Fibroblast of pulmonary artery (primary cell): ENCODE data around the gene PRSS22.
A peak's percentile ranks its signal among the peaks of the same experiment; 100 is the strongest.

Experiments used
- DNase-seq: peaks from one replicate; pipeline ENCODE4 v3.0.0-alpha.2; 2010; ENCODE audit warnings: low read depth
- H3K4me3 ChIP-seq: replicated peaks from 2 replicates; pipeline ENCODE4 v1.5.1; 2011; ENCODE audit warnings: low read depth, mild to moderate bottlenecking, control low read depth, low read length, moderate library complexity
- TF ChIP-seq, protein P1 (sequence below): IDR thresholded peaks from 2 replicates; pipeline ENCODE4 v1.5.1; 2011; ENCODE audit warnings: mild to moderate bottlenecking, control low read depth, low read length, inconsistent platforms; ENCODE audit errors: missing control alignments

Gene PRSS22

DNA sequence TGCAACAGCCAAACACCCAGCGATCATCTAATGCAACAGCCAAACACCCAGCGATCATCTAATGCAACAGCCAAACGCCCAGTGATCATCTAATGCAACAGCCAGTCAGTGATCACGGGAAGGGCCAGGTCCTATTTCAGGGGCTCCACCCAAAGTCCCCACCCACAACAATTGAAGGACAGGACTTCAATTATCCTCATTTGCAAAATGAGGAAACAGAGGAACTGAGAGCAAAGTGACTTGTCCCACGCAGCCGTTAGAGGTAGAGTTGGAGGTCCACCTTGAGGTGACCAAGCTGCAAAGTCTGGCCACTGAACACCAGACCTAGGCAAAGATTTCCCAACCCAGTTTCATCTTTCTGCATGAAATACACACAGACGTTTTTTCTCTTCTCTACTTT is 24.2 kb downstream of the PRSS22 start:
- H3K4me3 ChIP-seq: no peak overlapping the region
- no peak for DNase-seq
- TF ChIP-seq, protein P1, sequence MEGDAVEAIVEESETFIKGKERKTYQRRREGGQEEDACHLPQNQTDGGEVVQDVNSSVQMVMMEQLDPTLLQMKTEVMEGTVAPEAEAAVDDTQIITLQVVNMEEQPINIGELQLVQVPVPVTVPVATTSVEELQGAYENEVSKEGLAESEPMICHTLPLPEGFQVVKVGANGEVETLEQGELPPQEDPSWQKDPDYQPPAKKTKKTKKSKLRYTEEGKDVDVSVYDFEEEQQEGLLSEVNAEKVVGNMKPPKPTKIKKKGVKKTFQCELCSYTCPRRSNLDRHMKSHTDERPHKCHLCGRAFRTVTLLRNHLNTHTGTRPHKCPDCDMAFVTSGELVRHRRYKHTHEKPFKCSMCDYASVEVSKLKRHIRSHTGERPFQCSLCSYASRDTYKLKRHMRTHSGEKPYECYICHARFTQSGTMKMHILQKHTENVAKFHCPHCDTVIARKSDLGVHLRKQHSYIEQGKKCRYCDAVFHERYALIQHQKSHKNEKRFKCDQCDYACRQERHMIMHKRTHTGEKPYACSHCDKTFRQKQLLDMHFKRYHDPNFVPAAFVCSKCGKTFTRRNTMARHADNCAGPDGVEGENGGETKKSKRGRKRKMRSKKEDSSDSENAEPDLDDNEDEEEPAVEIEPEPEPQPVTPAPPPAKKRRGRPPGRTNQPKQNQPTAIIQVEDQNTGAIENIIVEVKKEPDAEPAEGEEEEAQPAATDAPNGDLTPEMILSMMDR: no peak

DNA sequence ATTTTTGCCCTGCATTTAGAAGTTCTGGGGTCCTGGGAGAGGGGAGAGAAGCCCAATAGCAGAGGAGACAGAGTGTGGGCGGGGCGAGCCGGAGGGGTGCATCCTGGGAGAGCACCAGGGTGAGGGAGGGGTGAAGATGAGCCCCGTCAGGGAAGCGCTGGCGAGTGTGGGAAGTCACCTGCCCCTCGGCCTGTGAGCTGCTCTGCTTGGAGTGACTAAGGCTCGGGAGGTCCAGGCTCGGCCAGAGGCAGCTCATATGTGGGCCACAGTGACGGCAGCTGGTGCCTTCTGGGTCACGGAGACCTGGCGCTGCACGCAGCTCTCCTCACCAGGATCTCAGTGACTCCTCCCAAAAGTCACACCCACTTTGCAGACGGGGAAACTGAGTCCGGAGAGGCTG is 26.8 kb downstream of the PRSS22 start:
- H3K4me3 ChIP-seq: no peak overlapping the region
- TF ChIP-seq, protein P1: no peak
- no peak for DNase-seq

DNA sequence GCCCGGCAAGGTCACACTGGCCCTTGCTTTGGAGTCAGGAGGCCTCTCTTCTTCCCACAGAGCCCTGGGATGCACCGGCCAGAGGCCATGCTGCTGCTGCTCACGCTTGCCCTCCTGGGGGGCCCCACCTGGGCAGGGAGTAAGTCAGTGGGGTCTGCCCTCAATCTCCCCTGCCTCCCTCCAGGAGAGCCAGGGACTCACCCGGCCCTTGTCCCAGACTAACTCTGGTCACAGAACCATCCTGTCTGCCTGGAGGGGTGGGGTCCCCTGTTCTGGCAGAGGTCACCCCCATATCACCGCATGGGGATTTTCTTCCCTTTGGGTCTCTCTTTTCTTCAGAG is 27.6 kb downstream of the PRSS22 start:
- TF ChIP-seq, protein P1: no peak
- no peak for DNase-seq
- H3K4me3 ChIP-seq: no peak overlapping the region

DNA sequence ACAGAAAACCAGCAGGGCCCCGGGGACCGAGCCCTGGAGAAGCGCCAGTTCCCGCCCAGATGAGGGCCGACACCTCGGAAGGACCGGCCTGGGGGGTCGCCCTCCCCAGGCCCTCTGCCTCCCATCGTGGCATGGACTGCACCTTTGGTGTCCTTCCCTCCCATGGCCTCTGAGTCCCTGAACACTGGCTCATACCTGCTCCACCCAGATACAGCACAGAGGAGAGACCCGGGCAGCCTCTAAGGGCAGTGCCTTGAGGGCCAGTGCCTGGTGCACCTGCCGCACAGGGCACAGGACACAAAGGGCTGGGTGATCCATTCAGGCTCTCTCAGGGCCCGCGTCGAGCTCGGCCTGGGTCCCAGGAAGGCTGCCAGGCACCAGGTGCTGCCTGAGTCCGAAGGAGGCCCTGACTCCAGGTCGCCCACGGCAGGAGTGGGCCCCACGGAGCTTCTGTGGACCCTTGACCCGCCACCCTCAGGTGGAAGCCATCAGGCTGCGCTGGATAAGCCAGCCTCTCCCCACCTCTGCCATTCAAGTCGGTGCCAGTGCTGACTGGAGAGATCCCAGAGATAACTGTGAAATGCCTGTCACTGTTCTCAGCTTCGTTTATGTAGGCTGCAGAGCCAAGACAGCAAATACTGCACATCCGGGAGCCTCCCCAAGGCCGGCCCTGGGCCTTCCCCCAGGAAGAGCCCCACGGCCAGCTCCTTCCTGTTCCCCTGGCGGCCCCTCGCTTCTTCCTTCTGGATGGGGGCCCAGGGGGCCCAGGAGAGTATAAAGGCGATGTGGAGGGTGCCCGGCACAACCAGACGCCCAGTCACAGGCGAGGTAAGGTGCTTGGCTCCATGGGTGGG is 28.2 kb downstream of the PRSS22 start, which contains the start of gene ZG16B:
Gene ZG16B (plus strand): TSS at position 803 of the 854 bp plus-strand sequence. CDS start 139 bp downstream, outside the sequence.
- no peak within 1 kb of the TSS for H3K4me3 ChIP-seq
- peak; percentile 18 for DNase-seq
- TF ChIP-seq, protein P1: no peak

DNA sequence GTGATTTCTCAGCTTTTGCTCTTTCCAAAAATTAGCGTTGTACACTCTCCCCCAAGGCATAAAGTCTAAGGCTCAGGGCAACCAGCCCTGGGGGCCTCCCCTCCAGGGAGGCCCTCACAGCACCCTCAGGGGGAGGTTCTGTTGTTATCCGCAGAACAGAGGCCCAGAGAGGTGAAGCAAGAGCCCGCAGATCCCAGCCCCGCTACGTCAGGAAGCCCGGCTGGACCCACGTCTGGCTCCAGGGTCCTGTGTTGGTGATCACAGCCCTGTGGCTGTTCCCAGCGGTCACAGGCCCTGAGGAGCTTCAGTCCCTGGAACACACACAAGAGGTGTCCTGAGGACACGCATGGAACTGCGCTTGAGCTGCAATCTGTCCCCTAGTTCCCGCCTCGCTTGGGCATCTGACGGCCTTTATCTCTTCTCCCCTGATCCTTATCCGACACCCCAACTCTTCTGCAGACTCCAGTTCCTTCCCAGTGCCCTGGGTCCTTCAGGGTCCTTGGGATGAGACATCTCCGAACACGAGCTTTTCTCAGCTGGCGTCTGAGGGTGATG is 29.0 kb downstream of the PRSS22 start:
- no peak for DNase-seq
- TF ChIP-seq, protein P1: no peak
- no peak overlapping the region for H3K4me3 ChIP-seq

DNA sequence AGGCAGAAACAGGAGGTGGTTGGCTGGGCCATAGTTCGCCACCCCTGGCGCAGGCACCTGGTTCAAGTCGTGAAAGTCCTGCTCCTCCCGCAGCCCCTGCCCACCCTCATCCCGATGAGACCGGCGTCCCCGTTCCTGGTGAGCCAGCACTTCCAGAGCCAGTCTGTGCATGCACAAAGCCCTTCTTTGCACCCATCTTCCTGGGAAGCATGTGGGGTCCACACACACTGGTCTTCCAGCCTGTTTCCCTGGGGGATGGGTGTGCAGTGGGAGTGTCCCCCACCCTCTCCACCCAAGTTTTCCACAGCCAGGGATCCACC is 29.5 kb downstream of the PRSS22 start:
- TF ChIP-seq, protein P1: no peak
- no peak for DNase-seq

More for the DNA sequence above, 29.5 kb downstream of the PRSS22 start:
- H3K4me3 ChIP-seq: no peak overlapping the region
